ENCODE measurements around the gene ZNF697.
"Not testable (repeated sequence)": the region's sequence is repeated elsewhere in the genome, so short reads cannot be mapped to it uniquely, and the experiment has no call there.

Gene ZNF697

DNA sequence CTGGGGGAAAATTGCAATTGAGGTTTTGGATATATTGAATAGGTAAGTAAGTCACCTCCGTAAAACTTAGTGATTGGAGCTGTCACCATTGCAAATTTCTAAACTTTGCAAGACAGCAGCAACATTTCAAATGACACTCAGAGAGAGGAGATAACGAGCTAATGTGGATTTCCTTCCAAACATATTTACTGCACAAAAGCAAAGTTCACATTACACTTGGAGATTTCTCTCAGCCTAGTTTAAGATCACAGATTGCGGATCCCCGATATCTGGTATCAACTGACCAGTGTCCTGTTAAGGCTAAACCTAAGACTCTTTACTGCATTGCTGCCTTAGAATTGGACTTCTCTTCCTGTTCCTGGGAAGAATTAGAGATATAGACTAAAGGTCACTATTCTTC lies 47.5 kb downstream of the ZNF697 start:
- no peak for DNase-seq

DNA sequence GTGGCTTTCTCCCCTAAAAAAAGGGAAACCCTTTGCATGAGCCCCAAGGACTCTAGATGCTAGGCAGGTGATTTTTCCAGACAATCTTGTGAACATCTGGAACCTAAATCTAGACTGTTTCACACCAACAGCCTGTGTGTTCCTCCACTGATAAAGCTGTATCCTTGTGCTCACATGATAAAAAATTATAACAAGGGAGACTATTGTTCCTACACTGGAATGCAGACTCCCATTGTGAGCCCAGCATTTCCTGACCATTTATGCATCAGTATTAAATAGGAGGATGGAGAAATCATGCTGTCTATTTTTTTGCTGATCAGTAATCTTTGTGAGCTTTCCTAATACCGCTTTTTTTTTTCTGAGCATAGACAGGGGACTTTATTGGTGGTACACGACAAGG lies 52.5 kb downstream of the ZNF697 start:
- no peak for DNase-seq

DNA sequence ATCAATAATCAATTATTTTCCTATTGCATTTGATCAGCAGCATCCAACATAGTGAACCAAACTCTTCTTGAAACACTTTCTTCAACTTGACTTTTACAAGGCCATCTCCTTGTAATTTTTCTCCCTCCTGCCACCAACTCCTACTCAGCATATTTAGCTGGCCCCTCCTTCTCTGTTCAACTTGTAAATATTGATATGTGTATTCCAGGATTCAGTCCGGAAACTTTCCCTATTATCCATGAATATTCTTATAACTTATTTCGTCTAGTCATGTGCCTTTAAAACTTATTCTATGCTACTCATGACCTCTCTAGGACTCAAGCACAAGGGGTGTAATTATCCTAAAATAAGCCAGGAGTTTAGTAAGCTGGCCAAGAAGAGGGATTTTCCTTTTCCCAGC lies 52.9 kb downstream of the ZNF697 start:
- DNase-seq = no peak

DNA sequence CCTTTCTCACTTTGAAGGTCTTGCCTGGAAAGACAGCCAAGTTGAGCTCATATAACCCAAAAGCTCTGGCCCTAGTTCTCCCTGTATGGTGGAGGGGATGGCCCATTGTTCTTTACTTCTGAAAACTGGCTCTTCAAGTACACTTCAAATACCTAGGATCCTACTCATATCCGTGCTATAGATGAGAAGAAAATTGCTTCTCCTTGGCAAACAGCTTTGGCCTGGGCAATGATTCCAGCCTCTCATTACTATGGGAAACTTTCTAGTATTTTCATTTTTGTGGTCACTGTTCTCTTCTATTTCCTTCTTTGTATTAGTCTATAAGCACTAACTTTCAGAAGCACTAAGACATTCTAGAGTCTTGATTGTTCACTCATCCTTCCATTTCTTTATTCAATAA lies 53.7 kb downstream of the ZNF697 start:
- no peak for DNase-seq

DNA sequence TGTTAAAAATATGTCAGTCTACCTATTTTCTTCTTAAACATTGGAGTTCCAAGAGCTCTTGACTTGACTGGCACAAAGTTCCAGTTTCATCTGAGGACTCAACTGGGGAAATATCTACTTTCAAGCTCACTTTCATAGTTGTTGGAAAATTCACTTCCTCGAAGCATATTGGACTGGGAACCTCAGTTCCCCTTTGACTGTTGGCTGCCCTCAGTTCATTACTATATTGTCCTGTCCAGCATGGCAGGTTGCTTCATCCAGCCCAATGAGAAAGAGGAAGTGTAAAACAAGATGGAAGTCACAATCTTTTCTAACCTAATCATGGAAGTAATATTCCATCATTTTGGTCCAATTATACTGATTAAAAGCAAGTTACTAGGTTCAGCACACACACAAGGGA lies 54.3 kb downstream of the ZNF697 start:
- DNase-seq = no peak

DNA sequence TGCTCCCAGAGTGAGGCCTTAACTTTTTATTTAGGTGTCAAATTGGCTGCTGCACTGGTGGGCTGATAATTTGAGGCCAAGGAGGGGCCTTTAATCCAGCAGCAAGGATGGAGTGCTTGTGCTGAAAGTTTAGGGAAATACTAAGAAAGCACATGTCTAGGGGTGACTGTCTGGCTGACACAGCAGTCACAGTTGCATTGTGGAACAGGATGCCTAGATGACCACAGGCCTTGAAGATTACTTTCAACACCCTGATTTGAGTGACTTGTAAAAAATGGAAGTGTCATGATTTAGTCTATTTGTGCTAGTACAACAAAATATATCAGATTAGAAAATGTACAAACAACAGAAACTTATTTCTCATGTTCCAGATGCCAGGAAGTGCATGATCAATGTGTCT lies 57.7 kb downstream of the ZNF697 start:
- no peak for DNase-seq

DNA sequence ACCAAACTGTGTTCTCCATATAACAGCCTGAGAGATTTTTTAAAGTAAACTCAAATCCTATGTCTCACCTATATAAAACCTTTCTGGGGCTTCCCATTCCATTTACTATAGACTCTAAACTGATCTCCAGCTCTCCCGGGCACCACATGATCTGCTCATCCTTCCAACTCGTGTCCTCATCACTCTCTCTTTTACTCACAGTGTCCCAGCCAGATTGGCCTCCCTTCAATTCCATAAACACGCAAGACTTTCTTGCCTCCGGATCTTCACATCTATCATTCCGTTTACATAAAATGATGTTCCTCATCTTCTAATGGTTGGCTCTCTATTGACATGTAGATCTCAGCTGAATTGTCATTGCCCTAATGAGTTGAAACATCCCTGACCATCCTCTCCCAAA lies 59.4 kb downstream of the ZNF697 start:
- DNase-seq = no peak

DNA sequence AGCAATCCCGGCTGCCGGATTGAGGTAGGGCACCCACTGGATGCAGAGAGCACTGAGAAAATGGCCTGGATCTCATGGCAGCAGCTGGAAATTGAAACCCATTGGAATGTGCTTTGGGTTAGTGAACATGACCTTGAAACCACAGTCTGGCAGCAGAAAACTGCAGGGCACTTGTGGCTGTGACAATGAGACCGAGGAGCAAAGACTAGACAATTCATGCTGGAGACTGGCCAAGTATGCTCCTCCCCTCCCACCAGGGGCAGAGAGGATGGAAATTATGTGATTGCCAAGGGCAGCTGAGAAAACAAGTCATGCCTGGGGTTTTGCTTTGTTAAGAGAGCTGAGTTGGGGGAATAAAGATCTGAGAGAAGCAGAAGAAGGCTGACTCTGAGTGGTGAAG lies 60.7 kb downstream of the ZNF697 start:
- no peak for DNase-seq

DNA sequence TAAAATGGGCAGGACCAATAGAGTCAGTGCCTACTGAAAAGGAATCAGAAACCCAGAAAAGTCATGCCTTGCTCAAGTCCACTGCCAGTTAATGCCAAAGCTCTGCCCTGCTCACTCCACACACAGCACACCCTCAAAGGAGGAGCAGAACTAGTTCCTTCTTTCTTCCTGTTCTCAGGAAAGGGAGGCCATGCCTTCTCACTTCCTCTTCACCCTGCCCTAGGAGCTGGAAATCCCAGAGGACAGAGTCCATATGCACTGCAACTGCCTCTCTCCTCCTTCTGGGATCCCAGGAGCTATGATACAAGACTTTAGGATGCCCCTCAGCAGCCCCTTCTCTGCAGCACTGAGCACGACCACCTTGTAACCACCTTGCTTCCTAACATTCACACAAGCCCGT lies 62.3 kb downstream of the ZNF697 start:
- not testable (repeated sequence) for DNase-seq

DNA sequence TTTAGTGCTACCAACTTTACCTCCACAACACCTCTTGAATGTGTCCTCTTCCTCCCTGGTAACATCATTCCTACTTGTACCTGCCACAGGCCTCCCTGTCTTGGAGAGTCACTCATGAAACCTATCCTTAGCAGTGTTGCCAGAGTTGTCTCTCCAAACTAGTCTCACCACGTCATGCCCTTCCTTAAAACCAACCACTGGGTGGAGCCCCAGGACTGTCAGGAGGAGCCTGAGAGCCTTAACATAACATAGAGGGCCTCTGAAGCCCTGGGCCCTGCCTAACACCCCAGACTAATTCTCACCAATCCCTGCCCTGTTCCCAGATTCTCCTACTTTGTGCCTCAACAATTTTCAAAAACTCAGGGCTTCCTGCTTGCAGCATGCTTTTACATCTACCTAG lies 65.3 kb downstream of the ZNF697 start:
- DNase-seq = peak; percentile 1

DNA sequence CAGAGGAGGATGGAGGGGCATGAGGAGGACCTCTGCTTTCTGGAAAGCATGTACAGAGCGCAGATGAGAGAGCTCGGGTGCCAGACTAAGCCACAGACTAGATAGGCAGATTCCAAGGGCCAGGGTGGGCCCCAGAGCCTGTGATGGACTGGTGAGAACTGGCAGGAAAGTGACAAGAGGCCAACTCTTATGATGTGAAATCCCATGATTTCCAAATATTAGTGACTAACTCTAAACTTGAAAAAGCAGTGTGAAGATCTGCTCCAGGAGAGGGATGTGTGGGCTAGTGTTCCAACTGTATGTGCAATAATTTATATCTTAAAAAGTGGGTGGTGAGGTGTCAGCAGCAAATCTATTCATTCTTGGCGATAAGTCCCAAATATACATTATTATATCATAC lies 67.0 kb downstream of the ZNF697 start:
- not testable (repeated sequence) for DNase-seq

DNA sequence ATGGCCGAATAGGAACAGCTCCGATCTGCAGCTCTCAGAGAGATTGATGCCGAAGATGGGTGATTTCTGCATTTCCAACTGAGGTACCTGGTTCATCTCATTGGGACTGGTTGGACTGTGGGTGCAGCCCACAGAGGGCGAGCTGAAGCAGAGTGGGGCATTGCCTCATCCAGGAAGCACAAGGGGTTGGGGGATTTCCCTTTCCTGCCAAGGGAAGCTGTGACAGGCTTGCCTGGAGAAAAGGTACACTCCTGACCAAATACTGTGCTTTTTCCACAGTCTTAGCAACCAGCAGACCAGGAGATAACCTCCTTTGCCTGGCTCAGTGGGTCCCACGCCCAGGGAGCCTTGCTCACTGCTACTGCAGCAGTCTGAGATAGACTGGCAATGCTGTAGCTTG lies 74.2 kb downstream of the ZNF697 start:
- no peak for DNase-seq

DNA sequence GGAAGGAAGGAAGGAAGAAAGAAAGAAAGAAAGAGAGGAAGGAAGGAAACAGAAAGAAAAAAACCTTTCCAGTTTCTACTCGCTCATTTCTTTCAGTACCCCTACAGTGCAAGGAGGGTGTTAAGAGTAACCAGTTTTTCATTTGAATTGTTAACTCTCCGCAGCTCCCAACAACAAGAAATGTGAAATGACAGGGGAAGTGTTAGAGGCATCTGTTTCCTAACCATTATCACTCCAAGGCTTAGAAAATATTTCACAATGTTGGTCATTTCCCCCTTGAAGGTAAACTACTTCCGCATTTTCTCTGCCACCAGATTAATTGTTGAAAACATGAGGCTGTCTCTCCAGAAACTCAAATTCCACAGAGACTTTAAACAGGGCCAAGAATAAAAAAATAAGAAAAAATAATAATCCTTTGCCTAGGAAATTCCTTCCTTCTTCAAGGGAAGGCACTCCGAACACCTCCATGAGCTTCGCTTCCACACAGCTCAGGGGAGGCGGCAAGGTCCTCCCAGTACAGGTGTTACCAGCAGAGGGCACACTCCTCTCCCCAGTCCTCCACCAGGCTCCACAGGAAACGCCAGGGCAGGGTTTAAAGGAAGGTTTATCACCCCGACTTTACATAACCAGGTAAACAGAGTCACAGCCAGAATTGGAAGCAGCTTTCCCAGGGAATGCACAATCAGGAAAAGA lies 78.0 kb downstream of the ZNF697 start:
- DNase-seq = not testable (repeated sequence)
